M059J (cell line): ENCODE results near the gene SERINC5. TPM values are rescaled to one million over a fixed set of nuclear protein-coding genes. Genes with fewer than 3 reads are reported as not detected.
"Not testable (repeated sequence)": the region's sequence is repeated elsewhere in the genome, so short reads cannot be mapped to it uniquely, and the experiment has no call there.

Experiments
- DNase-seq: peaks from one replicate; pipeline ENCODE4 v3.0.0-alpha.2; 2012; ENCODE audit warnings: low read depth
- total RNA-seq: library from RNA; depleted of rRNA; stranded (reverse); fragments of >200 nt; shearing (Covaris generic); gene quantifications from 2 replicates; pipeline ENCODE4 v1.2.3, GENCODE V29; 2014

SERINC5 gene
- total RNA-seq, 1 experiment from 2014 or later = 13.5 TPM

- no peak for DNase-seq
Observed at GRCh38 chr5:80139466-80139972, 116.3 kb downstream of the SERINC5 start.

GRCh38 chr5:80138486-80138885 lies 117.4 kb downstream of the SERINC5 start:
- DNase-seq = no peak

- not testable (repeated sequence) for DNase-seq
Observed at GRCh38 chr5:80136798-80137197, 119.0 kb downstream of the SERINC5 start.

DNA sequence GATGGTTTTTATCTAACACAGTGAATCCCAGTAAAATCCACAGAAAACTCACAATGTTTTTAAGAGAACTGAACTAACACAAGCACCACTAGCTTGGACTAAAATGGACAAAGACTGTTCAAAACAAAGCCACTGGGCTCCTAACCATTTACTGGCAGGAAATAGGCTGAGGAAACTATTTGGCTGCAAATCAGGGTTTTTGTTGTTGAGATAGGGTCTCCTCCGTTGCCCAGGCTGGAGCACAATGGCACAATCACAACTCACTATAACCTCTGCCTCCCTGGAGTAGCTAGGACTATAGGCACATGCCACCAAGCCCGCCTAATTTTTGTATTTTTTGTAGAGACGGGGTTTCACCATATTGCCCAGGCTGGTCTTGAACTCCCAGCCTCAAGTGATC lies 121.0 kb downstream of the SERINC5 start:
- DNase-seq = no peak

DNA sequence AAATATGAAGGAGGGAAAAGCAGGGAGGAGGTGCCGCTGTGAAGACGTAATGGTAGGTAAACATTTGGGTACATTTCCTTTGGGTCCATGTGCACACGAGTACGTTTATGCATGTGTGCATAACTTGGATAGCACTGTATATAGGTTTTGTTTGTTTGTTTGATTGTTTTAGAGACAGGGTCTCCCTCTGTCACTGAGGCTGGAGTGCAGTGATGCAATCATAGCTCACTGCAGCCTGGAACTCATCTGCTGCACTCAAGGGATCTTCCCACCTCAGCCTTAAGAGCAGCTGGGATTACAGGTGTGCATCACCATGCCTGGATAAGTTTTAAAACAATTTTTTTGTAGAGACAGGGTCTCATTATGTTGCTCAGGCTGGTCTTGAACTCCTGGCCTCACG lies 126.7 kb downstream of the SERINC5 start:
- no peak for DNase-seq

DNA sequence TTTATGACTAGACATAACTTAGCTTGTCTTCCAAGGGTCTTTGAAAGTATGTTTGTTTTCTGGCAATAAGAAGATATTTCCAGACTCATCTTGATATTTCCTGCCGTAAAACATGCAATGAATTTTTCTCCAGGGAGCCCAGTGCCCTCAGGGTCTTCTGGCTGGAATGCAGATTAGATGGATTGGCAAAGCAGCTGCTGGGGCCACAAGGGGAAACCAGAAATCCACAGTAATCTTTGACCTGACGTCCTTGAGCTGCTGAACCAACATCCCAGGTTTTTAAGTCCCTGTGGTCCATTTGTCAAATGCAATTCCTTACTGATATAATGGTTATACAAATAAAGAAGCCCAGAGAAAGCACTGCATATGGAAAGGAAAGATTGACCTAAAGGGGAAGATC lies 127.7 kb downstream of the SERINC5 start:
- peak; percentile 75 for DNase-seq

DNA sequence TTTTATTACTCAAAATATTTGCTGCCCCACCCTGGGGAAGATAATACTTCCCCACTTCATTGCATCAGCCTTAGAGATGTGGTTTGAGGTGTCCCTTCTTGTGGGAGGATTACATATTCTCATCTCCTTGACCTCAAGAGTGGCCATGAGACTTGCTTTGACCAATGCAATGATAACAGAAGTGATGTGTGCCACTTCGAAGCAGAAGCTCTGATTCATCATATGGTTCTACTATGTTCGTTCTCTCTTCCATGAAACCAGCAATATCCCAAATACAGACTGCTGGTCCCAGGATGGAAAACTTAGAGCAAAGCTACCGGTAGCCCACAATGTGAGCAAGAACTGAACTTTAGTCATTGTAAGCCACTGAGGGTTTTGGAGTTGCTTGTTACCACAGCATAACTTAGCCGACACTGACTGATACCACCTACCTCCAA lies 128.7 kb downstream of the SERINC5 start:
- peak; percentile 46 for DNase-seq

- DNase-seq = peak; percentile 92
Observed at GRCh38 chr5:80125962-80126480, 129.8 kb downstream of the SERINC5 start.

DNA sequence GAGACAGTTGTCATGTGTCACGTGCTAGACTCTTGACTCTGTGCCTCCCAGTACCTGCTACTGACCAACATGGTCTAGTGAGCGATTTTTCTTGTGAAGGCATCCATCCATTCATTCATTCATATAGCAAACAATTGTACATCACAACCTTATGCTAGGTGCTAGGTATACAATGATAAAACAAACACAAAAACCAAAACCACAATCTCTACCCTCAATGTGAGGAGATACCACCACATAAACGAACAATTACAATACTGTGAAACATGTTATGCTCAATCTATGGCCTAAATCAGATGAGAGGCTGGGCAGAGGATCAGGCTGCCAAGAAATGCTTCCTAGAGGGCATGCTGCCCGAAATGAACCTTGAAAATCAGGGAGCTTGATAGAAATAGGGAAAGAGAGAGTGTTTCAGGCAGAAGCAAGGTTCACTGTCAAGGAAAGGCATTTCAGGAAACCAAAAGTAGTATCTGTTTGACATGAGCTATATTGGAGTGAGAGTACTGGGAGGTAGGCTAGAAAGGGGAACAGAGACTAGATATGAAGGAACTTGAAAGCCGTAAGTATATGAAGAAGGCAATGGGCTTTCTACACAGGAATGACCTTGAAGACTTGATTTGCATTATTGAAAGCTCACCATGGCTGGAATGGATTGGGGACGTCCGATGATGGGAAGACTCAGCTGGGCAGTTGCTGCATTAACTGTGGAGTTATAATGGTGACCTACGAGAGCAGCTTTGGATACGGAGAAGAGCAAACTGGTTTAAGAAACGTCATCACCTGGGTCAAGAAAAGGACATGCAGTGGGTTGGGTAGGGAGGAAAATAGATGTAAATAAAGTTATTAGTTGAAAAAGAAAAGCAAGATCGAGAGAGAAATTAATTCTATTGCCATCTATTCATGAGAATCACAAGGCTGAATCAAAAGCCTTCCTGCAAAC lies 130.6 kb downstream of the SERINC5 start:
- no peak for DNase-seq

GRCh38 chr5:80124121-80124918 lies 131.5 kb downstream of the SERINC5 start:
- no peak for DNase-seq

- no peak for DNase-seq
Observed at GRCh38 chr5:80122579-80122978, 133.3 kb downstream of the SERINC5 start.

GRCh38 chr5:80119372-80119771 lies 136.5 kb downstream of the SERINC5 start:
- DNase-seq = no peak

GRCh38 chr5:80117446-80117845 lies 138.4 kb downstream of the SERINC5 start:
- peak; percentile 36 for DNase-seq

GRCh38 chr5:80116465-80116864 lies 139.4 kb downstream of the SERINC5 start:
- no peak for DNase-seq

GRCh38 chr5:80116000-80116399 lies 139.8 kb downstream of the SERINC5 start:
- DNase-seq = no peak

- DNase-seq = no peak
Observed at GRCh38 chr5:80114860-80115259, 141.0 kb downstream of the SERINC5 start.

- not testable (repeated sequence) for DNase-seq
Observed at GRCh38 chr5:80111376-80111990, 144.4 kb downstream of the SERINC5 start.

- DNase-seq = no peak
Observed at GRCh38 chr5:80109646-80110478, 146.0 kb downstream of the SERINC5 start.

DNA sequence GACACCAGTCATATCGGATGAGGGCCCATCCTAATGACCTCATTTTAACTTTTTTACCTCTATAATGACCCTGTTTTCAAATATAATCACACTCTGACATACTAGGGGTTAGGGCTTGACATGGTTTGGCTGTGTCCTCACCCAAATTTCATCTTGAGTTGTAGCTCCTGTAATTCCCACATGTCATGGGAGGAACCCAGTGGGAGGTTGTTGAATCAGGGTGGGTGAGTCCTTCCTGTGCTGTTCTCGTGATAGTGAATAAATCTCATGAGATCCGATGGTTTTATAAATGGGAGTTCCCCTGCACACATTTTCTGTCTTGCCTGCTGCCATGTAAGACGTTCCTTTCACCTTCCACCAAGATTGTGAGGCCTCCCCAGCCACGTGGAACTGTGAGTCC lies 148.9 kb downstream of the SERINC5 start:
- DNase-seq = no peak

DNA sequence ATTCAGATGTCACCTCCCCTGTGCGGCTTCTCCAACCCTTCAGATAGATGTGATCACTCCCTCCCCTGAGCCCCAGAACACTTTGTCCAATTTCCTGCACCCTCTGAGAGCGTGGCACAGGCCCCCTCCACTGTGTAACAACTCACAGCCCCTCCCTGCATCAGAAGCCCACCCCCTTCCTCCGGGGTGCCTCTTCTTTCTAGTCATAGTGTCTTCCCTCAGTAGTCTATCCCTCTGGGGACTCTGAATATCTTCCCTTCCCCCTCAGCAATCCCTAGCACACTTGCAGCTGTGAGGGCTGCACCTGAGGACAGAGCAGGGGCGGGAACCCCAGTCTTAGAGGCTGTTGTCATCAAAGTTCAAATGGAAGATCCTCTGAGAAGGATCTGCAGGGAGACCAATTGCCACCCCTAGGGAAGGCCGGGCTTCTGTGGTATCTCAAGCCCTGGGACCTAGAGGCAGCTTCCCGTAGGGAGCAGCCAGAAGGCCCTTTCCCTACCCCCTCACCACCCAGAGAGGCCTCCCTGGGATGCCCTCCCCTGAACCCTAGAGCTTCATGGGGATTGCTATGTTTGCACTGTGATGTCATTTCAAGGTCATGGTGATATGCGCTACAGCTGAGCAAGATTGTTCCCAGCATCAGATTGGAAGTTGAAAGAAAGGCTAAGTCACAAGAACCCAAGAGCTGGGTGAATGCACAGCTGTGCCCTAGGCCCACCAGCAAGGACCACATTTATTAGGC lies 150.0 kb downstream of the SERINC5 start:
- DNase-seq = no peak
